Placental epithelial cell (primary cell): ENCODE measurements around the gene PRELID2. TPM values are rescaled to one million over a fixed set of nuclear protein-coding genes. Genes with fewer than 3 reads are reported as not detected.

Source experiments
- total RNA-seq: library from RNA; depleted of rRNA; stranded (reverse); fragments of >200 nt; gene quantifications from 2 replicates; pipeline ENCODE4 v1.2.3, GENCODE V29; 2012

Gene PRELID2
- total RNA-seq, result 13.8 and 27.5 TPM in 2 replicates

GRCh38 chr5:145834917-145835847 lies at the start of gene PRELID2:
Gene PRELID2, minus strand, starts transcription at chr5:145835342. Its CDS starts 91 bp downstream, at chr5:145835251.

GRCh38 chr5:145872914-145873313 lies 37.8 kb upstream of the PRELID2 start, which contains the start of gene GRXCR2:
Gene GRXCR2, minus strand, starts transcription at chr5:145873014. Its CDS starts 46 bp downstream, at chr5:145872968.

Other genes starting within 250 kb of the PRELID2 start
- under 0.01 and 0.43 TPM in 2 replicates for gene GRXCR2, start 37.7 kb upstream of the PRELID2 start, total RNA-seq
- gene SH3RF2, start 101.2 kb upstream of the PRELID2 start, total RNA-seq, result 14.1 and 60.9 TPM in 2 replicates